Right lobe of liver (tissue), 4 donors: ENCODE results near the gene CCR1.

ENCODE experiments used
- POLR2A ChIP-seq: fragments of 450-650 bp; IDR thresholded peaks from one replicate; pipeline ENCODE4 v1.6.1; 2017; ENCODE audit warnings: antibody characterized with exemption, mild to moderate bottlenecking
- TF ChIP-seq, protein P1 (sequence below), 4 donors: fragments of 200-600 bp in 3 of 4; fragments of 450-650 bp in 1 of 4; IDR thresholded peaks; one replicate each; pipeline versions ENCODE4 v1.5.1 to v1.8.0; 2016 to 2022; ENCODE audit warnings: antibody characterized with exemption in 4 of 4, mild to moderate bottlenecking in 2 of 4
- donor health status: DM: no; HTN: no; CAD: no.
- donor health status: DM: no; HTN: no; CAD: no.
- donor health status: DM: no; HTN: yes; CAD: no.

DNA sequence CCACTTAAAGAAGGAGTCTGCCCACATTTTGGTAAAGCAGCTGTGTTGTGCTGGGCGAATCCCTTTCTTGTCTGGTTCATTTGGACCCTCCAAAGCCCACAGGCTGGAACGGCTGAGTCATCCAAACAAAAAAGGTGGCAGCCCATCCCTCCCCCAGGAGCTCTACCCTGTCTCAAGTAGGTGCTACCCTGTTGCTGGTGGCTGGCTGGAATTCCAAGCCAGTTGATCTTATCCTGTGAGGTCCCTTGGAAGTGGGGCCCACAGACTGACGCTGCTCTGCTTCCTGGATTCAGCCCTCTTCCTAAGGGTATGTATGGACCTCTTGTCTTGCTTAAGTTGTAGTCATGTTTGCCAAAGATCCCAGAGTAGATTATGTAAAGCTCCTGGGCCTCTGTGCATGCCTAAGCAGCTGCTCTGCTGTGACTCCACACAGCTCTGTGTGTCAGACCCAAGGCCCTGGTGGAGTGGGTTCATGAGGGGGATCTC, 44.5 kb downstream of the CCR1 start:
- TF ChIP-seq POLR2A, result no peak
- TF ChIP-seq, protein P1, sequence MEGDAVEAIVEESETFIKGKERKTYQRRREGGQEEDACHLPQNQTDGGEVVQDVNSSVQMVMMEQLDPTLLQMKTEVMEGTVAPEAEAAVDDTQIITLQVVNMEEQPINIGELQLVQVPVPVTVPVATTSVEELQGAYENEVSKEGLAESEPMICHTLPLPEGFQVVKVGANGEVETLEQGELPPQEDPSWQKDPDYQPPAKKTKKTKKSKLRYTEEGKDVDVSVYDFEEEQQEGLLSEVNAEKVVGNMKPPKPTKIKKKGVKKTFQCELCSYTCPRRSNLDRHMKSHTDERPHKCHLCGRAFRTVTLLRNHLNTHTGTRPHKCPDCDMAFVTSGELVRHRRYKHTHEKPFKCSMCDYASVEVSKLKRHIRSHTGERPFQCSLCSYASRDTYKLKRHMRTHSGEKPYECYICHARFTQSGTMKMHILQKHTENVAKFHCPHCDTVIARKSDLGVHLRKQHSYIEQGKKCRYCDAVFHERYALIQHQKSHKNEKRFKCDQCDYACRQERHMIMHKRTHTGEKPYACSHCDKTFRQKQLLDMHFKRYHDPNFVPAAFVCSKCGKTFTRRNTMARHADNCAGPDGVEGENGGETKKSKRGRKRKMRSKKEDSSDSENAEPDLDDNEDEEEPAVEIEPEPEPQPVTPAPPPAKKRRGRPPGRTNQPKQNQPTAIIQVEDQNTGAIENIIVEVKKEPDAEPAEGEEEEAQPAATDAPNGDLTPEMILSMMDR (IDR thresholded peaks at IDR 0.05), result no peak
